BE2C (cell line): ENCODE measurements around the gene SORL1.
A peak's percentile ranks its signal among the peaks of the same experiment; 100 is the strongest.

Experiments used
- DNase-seq: peaks from one replicate; pipeline ENCODE4 v3.0.0-alpha.2; 2020
- H3K27me3 ChIP-seq: fragments of 250-450 bp; sonication (Bioruptor Pico); 2 replicates; pipeline ENCODE4 v1.5.1; 2020; ENCODE audit warnings: mild to moderate bottlenecking
- H3K36me3 ChIP-seq: fragments of 250-450 bp; sonication (Bioruptor Pico); 2 replicates; pipeline ENCODE4 v1.5.1; 2020; ENCODE audit warnings: mild to moderate bottlenecking
- H3K4me1 ChIP-seq: fragments of 250-450 bp; sonication (Bioruptor Pico); 2 replicates; pipeline ENCODE4 v1.5.1; 2020
- H3K4me3 ChIP-seq: 2 replicates; pipeline ENCODE4 v1.5.1; 2011; ENCODE audit warnings: low read depth, low read length
- H3K9me3 ChIP-seq: fragments of 250-450 bp; sonication (Bioruptor Pico); 2 replicates; pipeline ENCODE4 v1.5.1; 2020
- TF ChIP-seq, protein P1 (sequence below): IDR thresholded peaks from 2 replicates; pipeline ENCODE4 v1.5.1; 2012; ENCODE audit warnings: mild to moderate bottlenecking, low read depth, low read length

Gene SORL1

DNA sequence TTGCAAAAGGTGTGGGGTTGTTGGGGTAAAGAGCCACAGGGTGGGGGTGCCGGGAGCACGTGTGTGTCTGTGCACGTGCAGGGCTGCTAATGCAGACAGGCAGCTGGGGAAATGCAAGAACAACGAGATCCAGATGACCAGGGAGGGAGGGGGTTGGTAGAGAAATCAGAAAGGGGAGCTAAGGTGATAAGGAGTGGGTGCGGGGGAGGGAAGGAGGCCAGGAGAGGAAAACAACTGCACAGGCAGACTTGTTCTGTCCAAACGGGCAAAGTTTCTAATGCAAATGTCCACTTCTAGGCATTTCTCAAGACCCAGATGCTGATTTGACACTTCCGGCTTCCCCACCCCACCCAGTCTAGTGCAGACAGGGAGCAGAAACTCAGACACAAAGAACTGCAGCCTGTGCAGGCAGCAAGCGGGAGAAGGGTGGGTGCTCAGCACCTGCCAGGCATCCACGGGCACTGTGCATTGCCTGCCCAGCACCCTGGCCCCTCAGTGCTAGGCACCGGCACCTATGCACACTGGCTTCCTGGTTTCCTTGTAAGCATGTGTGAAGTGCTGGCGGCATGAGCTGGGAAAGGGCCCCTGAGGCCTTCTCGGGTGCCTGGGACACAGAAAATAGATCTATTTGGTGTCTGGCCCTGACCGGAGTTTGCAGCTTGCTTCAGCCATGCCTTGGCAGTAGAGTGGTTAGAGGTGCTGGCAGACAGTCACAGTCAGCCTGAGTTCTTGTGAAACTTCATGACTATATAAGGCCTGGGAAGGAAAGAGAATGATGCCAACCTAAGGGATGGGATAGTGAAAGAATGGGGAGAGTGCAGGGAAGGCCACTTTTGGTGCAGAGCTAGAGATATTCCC, 220.7 kb downstream of the SORL1 start:
- TF ChIP-seq, protein P1, sequence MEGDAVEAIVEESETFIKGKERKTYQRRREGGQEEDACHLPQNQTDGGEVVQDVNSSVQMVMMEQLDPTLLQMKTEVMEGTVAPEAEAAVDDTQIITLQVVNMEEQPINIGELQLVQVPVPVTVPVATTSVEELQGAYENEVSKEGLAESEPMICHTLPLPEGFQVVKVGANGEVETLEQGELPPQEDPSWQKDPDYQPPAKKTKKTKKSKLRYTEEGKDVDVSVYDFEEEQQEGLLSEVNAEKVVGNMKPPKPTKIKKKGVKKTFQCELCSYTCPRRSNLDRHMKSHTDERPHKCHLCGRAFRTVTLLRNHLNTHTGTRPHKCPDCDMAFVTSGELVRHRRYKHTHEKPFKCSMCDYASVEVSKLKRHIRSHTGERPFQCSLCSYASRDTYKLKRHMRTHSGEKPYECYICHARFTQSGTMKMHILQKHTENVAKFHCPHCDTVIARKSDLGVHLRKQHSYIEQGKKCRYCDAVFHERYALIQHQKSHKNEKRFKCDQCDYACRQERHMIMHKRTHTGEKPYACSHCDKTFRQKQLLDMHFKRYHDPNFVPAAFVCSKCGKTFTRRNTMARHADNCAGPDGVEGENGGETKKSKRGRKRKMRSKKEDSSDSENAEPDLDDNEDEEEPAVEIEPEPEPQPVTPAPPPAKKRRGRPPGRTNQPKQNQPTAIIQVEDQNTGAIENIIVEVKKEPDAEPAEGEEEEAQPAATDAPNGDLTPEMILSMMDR = no peak
- H3K36me3 ChIP-seq = no peaks in the 10 kb centered on the region
- peaks cover 24% of the 10 kb centered on the region for H3K4me1 ChIP-seq
- DNase-seq = peak; percentile 27
- H3K27me3 ChIP-seq = no peaks in the 10 kb centered on the region
- no peak overlapping the region for H3K4me3 ChIP-seq
- no peaks in the 10 kb centered on the region for H3K9me3 ChIP-seq

DNA sequence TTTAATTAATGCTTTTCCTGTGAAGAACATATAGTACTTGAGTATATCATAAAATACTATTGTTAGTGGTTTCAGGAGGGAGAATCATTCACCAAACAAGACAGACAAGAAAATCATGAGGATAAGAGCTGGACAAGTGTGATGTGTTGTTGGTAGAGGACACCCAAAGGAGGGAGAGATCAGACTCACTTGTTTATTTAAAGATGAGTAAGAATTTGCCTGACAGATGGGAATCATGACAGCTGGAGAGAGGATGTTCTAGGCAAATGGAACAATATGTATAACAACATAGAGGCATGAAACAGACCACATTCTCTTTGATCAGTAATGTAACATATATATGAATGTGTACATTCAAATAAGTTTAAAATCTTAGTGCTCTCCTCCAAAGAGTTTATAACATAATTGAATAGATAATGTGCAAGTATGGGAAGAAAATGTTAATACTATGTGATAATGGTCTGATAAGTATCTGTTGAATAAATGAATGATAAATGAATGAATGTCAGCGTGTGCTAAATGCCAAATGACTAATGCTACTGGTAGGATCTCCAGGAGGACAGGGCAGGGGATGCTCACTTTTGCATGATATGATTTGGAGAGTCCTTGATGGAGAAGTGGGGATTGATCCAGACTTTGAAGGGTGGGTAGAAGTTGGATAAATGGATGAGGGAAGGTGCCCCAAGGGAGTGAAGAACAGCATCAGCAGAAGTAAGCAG, 229.6 kb downstream of the SORL1 start:
- no peaks in the 10 kb centered on the region for H3K9me3 ChIP-seq
- DNase-seq = no peak
- H3K27me3 ChIP-seq = no peaks in the 10 kb centered on the region
- no peaks in the 10 kb centered on the region for H3K4me1 ChIP-seq
- H3K36me3 ChIP-seq = no peaks in the 10 kb centered on the region
- TF ChIP-seq, protein P1 = no peak
- no peak overlapping the region for H3K4me3 ChIP-seq
